PC-3 (cell line): ENCODE data around the gene PTPN1. TPM values are rescaled to one million over a fixed set of nuclear protein-coding genes. Genes with fewer than 3 reads are reported as not detected.
"Not testable (repeated sequence)": the region's sequence is repeated elsewhere in the genome, so short reads cannot be mapped to it uniquely, and the experiment has no call there.

Source experiments
- ATAC-seq: fragments of 200-7000 bp; cut with Tn5 transposase; 2 replicates; pipeline ENCODE4 v1.9.1; 2020; ENCODE audit warnings: mild to moderate bottlenecking, moderate library complexity
- BruUV-seq: library from RNA; stranded (reverse); fragments of 400-500 nt; replicated peaks from 2 replicates; lab custom pipeline; 2021; lab: Mats Ljungman, UMichigan
- CTCF ChIA-PET: fragments of 300-600 bp; sonication (Branson Sonifier 250); formaldehyde crosslinking; loops from one replicate; lab custom pipeline; 2022; ENCODE audit warnings: antibody characterized with exemption; lab: Charles Lee
- POLR2A ChIA-PET: fragments of 300-600 bp; sonication (Branson Sonifier 250); formaldehyde crosslinking; loops from one replicate; lab custom pipeline; 2022; ENCODE audit warnings: antibody characterized with exemption; ENCODE audit not compliant: unreplicated experiment; lab: Charles Lee
- DNase-seq: peaks from one replicate; pipeline ENCODE4 v3.0.0-alpha.2; 2015
- H2AFZ ChIP-seq: fragments of 300-600 bp; sonication (generic); 2 replicates; pipeline ENCODE4 v1.6.0; 2016; ENCODE audit warnings: antibody characterized with exemption, low read length
- H3F3A ChIP-seq: fragments of 300-600 bp; sonication (generic); one replicate; pipeline ENCODE4 v1.6.0; 2017; ENCODE audit warnings: antibody characterized with exemption, low read length, control low read depth, mild to moderate bottlenecking; ENCODE audit not compliant: unreplicated experiment
- H3K27ac ChIP-seq: fragments of 300-600 bp; sonication (generic); 2 replicates; pipeline ENCODE4 v1.5.1; 2016; ENCODE audit warnings: mild to moderate bottlenecking, low read length
- H3K27me3 ChIP-seq: fragments of 300-600 bp; sonication (generic); 2 replicates; pipeline ENCODE4 v1.6.1; 2016; ENCODE audit warnings: low read length, mixed read lengths
- H3K36me3 ChIP-seq: fragments of 300-600 bp; sonication (generic); 2 replicates; pipeline ENCODE4 v1.6.1; 2016; ENCODE audit warnings: low read depth, mixed run types, low read length, mixed read lengths
- H3K4me1 ChIP-seq: fragments of 300-600 bp; sonication (generic); 2 replicates; pipeline ENCODE4 v1.5.1; 2016; ENCODE audit warnings: low read length; ENCODE audit not compliant: insufficient read depth
- H3K4me2 ChIP-seq: fragments of 300-600 bp; sonication (generic); 2 replicates; pipeline ENCODE4 v1.6.0; 2016; ENCODE audit warnings: low read length
- H3K4me3 ChIP-seq: fragments of 300-600 bp; sonication (generic); 2 replicates; pipeline ENCODE4 v1.5.1; 2016; ENCODE audit warnings: mild to moderate bottlenecking, low read length, mixed read lengths
- H3K79me2 ChIP-seq: fragments of 300-600 bp; sonication (generic); 2 replicates; pipeline ENCODE4 v1.6.1; 2017; ENCODE audit warnings: low read length, mixed read lengths
- H3K9ac ChIP-seq: fragments of 300-600 bp; sonication (generic); 2 replicates; pipeline ENCODE4 v1.6.0; 2016; ENCODE audit warnings: mild to moderate bottlenecking, low read length
- H3K9me2 ChIP-seq: fragments of 300-600 bp; sonication (generic); replicated peaks from 2 replicates; pipeline ENCODE4 v1.6.1; 2016; ENCODE audit warnings: mixed run types, low read length, mixed read lengths
- H3K9me3 ChIP-seq: fragments of 300-600 bp; sonication (generic); 2 replicates; pipeline ENCODE4 v1.6.1; 2016; ENCODE audit warnings: low read length, mixed read lengths
- H4K20me1 ChIP-seq: fragments of 300-600 bp; sonication (generic); 2 replicates; pipeline ENCODE4 v1.6.1; 2016; ENCODE audit warnings: low read length, mixed read lengths
- EZH2 ChIP-seq: fragments of 300-600 bp; sonication (generic); IDR thresholded peaks from one replicate; pipeline ENCODE4 v1.6.1; 2017; ENCODE audit warnings: antibody characterized with exemption, mild to moderate bottlenecking, low read length; ENCODE audit not compliant: unreplicated experiment
- EZH2phosphoT487 ChIP-seq: fragments of 300-600 bp; sonication (generic); IDR thresholded peaks from 2 replicates; pipeline ENCODE4 v1.6.1; 2018; ENCODE audit warnings: mild to moderate bottlenecking, antibody characterized with exemption, low read length, borderline replicate concordance
- intact Hi-C: fragments of 100-400 bp; cut with micrococcal nuclease; formaldehyde crosslinking; loops from 2 replicates; pipeline ENCODE4 v1.9.0; 2023
- total RNA-seq: library from RNA; depleted of rRNA; stranded (reverse); fragments of >200 nt; gene quantifications from 2 replicates; pipeline ENCODE4 v1.2.3, GENCODE V29; 2014
- TF ChIP-seq, protein P1 (sequence below): fragments of 300-600 bp; sonication (generic); conservative IDR thresholded peaks from 2 replicates; pipeline ENCODE4 v1.5.1; 2017; ENCODE audit warnings: antibody characterized with exemption, low read depth, mild to moderate bottlenecking, low read length

The PTPN1 gene
- total RNA-seq, 1 experiment from 2014 or later = 47.7 TPM

DNA sequence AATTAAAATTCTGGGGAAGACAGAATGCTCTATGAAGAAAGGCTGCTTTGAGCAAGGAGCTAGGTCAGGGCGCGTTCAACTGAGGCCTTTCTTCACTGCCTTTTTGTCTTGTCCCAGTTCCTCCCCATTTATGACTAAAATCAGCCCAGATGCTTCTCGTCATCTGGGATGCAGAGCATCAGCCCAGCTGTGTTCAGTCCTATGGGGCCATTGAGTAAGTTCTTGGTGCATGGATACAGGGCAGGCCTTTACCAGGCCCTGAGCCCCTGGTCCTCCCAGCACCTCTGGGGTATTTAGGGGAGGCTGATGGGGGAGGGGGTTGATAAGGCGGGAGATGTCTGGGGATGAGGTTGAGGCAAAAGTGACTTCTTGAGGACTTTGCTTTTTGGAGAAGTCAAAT is 55.7 kb downstream of the PTPN1 start:
- Histone ChIP-seq H3K4me1 (peaks cover 14% of the 10 kb centered on the region), H3K36me3 (peaks cover 43% of the 10 kb centered on the region; the same call in 1 of the 2 replicates), H3K27me3 (no peaks in the 10 kb centered on the region), H3K4me2 (no peak overlapping the region), H3F3A (peaks cover 5% of the 10 kb centered on the region), H3K9me2 (no peaks in the 10 kb centered on the region), H3K9me3 (no peaks in the 10 kb centered on the region), H3K9ac (no peak overlapping the region), H3K4me3 (no peak overlapping the region), H4K20me1 (no peaks in the 10 kb centered on the region), H3K27ac (no peak overlapping the region), H2AFZ (no peak overlapping the region), H3K79me2 (peaks cover 9% of the 10 kb centered on the region)
- ATAC-seq (no peak), DNase-seq (no peak)
- CTCF ChIA-PET = no interaction called here
- POLR2A ChIA-PET = no interaction called here
- no TSS peak for BruUV-seq
- TF ChIP-seq, protein P1, sequence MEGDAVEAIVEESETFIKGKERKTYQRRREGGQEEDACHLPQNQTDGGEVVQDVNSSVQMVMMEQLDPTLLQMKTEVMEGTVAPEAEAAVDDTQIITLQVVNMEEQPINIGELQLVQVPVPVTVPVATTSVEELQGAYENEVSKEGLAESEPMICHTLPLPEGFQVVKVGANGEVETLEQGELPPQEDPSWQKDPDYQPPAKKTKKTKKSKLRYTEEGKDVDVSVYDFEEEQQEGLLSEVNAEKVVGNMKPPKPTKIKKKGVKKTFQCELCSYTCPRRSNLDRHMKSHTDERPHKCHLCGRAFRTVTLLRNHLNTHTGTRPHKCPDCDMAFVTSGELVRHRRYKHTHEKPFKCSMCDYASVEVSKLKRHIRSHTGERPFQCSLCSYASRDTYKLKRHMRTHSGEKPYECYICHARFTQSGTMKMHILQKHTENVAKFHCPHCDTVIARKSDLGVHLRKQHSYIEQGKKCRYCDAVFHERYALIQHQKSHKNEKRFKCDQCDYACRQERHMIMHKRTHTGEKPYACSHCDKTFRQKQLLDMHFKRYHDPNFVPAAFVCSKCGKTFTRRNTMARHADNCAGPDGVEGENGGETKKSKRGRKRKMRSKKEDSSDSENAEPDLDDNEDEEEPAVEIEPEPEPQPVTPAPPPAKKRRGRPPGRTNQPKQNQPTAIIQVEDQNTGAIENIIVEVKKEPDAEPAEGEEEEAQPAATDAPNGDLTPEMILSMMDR = no peak
- TF ChIP-seq EZH2 (no peak), EZH2phosphoT487 (no peak)
- intact Hi-C loops = no loop called here

DNA sequence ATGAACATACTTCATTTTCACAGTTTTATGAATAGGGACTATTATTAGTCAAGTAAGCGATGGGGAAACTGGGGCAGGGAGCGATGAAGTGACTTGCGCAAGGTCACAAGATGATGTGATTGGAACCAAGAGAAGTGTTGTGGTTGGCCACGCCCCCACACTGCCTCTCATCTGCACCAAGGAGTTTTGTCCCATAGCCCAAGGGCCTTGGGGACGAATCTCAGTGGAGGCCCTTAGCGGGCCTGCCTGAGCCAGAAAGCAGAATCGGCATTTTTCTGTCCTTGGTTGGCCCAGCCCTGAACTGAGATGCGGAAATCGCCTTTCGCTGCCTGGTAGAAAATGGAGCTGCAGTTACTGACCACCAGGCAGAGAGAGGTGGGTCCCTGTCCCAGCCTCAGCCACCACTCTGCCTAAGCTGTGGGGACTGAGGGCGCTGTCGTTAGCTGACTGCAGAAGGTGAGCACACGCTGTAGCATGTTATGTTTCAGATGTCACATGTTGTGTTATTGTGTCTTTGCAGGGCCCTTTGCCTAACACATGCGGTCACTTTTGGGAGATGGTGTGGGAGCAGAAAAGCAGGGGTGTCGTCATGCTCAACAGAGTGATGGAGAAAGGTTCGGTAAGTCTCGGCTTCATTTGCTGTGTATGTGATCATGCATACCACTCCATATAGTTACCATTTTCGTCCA is 57.8 kb downstream of the PTPN1 start:
- ATAC-seq = no peak
- Histone ChIP-seq H3K4me3 (no peak overlapping the region), H3K79me2 (no peaks in the 10 kb centered on the region), H3K27me3 (no peaks in the 10 kb centered on the region), H3K27ac (no peak overlapping the region), H3K9me2 (no peaks in the 10 kb centered on the region), H3K4me1 (no peaks in the 10 kb centered on the region), H4K20me1 (no peaks in the 10 kb centered on the region), H3K9me3 (no peaks in the 10 kb centered on the region), H3F3A (no peaks in the 10 kb centered on the region), H2AFZ (no peak overlapping the region), H3K36me3 (peaks cover 42% of the 10 kb centered on the region; the same call in 1 of the 2 replicates), H3K4me2 (no peak overlapping the region), H3K9ac (no peak overlapping the region)
- no peak for TF ChIP-seq EZH2phosphoT487
- ChIA-PET POLR2A (no interaction called here), CTCF (interaction anchor here (0.6 kb wide), 1 partner anchor 225 kb away, joined by 5 read pairs; no protein-coding TSS in a partner anchor)
- no peak for DNase-seq
- no TSS peak for BruUV-seq
- intact Hi-C loops = no loop called here

DNA sequence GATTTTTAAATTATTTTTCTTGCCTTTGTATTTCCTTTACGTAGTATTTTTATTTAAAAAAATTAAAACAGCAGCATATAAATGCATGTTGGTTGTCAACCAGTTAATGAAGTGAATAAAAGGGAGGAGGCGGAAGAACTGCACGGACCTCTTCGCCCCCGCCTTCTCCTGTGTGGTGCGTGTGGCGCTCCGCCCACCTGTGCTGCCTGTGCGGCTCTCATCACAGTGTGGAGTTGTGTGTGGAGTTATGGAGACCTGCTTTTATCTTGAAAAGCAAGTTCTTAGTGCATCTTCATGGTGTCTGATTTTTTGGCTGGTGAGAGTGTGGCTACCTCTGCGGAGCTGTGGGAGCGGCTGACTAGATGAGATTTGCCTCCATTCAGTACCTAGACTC is 58.4 kb downstream of the PTPN1 start:
- Histone ChIP-seq H2AFZ (no peak overlapping the region), H4K20me1 (no peaks in the 10 kb centered on the region), H3K79me2 (no peaks in the 10 kb centered on the region), H3K4me1 (no peaks in the 10 kb centered on the region), H3K4me2 (no peak overlapping the region), H3K4me3 (no peak overlapping the region), H3K9me2 (no peaks in the 10 kb centered on the region), H3K9me3 (no peaks in the 10 kb centered on the region), H3K36me3 (peaks cover 39% of the 10 kb centered on the region; the same call in 1 of the 2 replicates), H3K27ac (no peak overlapping the region), H3F3A (no peaks in the 10 kb centered on the region), H3K9ac (no peak overlapping the region), H3K27me3 (no peaks in the 10 kb centered on the region)
- ATAC-seq (no peak), DNase-seq (no peak)
- intact Hi-C loops = no loop called here
- CTCF ChIA-PET = interaction anchor here (0.6 kb wide), 1 partner anchor 225 kb away, joined by 5 read pairs; no protein-coding TSS in a partner anchor
- no TSS peak for BruUV-seq
- TF ChIP-seq EZH2 = no peak
- TF ChIP-seq, protein P1 = no peak
- POLR2A ChIA-PET = no interaction called here

DNA sequence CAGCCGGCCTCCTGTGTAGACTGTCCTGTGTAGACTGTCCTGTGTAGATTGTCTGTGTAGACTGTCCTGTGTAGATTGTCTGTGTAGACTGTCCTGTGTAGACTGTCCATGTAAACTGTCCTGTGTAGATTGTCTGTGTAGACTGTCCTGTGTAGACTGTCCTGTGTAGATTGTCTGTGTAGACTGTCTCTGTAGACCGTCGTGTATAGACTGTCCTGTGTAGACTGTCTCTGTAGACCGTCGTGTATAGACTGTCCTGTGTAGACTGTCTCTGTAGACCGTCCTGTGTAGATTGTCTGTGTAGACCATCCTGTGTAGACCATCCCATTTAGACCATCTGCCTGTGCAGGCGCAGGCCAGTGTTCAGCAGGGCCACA is 59.3 kb downstream of the PTPN1 start:
- POLR2A ChIA-PET, H3K9me2 ChIP-seq, H3F3A ChIP-seq, ATAC-seq, H4K20me1 ChIP-seq, H3K4me2 ChIP-seq, BruUV-seq, CTCF ChIA-PET, DNase-seq, H3K9ac ChIP-seq, H3K9me3 ChIP-seq, intact Hi-C loops, H3K27me3 ChIP-seq, H3K27ac ChIP-seq, H3K79me2 ChIP-seq, H2AFZ ChIP-seq, H3K4me3 ChIP-seq, H3K4me1 ChIP-seq: not testable (repeated sequence)
- peaks cover 40% of the 10 kb centered on the region; the same call in 1 of the 2 replicates for H3K36me3 ChIP-seq
